ENCODE results near the gene BAIAP2L1. TPM values are rescaled to one million over a fixed set of nuclear protein-coding genes. Genes with fewer than 3 reads are reported as not detected.

BAIAP2L1 gene
- total RNA-seq, 1 donor from 2014 or later = 12.9 TPM

DNA sequence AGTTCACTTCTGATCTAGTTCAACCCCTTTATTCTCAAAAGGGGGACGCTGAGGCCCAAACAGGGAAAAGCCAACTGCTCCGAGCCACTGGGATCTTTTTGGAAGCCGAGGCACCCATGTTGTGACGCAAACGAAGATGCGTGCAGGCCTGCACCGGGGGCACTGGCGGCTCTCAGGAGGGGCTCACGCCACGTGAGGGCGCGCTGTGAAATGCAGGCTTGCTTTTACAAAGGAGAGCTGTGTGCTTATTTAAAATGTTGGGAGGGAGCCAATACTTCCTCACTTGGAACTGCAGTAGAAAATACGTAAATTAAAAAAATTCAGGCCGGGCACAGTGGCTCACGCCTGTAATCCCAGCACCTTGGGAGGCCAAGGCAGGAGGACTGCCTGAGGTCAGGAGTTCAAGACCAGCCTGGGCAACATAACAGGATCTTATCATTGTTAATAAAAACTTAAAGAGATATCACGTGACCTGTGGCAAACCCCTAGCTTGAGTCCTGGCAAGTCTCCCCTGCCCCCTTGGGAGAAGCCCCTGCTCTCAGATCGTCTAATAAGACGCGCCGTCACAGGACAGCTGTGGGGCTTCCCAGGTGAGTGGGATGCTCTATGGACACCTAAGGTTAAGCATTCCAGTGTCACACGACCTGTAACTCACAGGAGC is 103.1 kb downstream of the BAIAP2L1 start:
- DNase-seq (ENCODE audit: low spot score) (no peak), ATAC-seq (no peak)

DNA sequence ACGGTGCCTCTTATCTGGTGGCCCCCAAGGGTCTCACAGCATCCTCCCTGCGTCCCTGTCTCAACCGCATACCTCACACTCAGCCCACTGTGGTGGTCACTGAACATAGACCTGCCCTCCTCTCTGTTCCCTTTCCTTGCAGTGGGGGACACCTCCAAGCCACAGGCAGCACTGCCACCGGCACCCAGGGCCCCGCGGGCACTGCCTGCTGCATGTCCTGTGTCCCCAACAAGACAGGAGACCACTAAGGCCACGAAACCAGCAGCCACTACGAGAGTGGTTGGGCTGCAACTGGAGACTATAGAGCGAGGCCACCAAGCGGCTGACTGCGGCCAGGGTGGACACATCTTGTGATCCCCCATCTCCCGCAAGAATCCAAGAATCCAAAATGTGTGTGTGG is 104.1 kb downstream of the BAIAP2L1 start:
- ATAC-seq = no peak
- DNase-seq (ENCODE audit: low spot score) = no peak

DNA sequence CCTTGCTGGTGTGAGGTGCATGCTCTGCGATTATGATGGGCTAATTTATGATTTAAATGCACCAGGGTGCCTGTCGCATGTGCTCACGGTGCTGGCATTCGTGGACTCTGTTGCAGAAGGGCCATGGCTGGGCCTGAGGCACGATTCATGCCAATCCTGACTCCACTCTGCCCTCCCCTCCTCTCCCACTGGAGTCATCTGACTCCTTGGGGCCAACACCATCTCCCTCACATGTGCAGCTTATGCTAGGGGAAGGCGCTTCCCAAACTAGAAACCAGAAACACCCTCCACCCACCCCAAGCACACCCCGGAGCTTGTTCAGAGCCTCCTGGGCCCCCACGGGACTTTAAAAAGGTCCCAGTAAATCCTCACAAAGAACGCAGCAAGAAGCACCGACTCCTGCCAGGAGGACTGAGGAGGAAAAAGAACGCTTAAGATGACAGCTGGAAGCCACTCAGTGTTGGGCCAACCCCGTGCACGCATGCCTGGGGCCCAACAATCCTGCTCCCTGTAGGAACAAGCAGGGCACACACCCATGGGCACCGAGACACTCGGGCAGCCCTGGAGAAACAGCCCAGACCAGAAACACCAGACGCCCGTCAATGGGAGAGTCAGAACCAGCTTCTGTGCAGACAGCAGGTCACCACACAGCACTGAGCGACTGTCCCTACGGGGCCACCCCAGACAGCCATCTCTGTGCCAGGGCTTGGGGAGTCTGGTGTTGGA is 105.3 kb downstream of the BAIAP2L1 start:
- ATAC-seq (peak; percentile 2), DNase-seq (ENCODE audit: low spot score) (no peak)

DNA sequence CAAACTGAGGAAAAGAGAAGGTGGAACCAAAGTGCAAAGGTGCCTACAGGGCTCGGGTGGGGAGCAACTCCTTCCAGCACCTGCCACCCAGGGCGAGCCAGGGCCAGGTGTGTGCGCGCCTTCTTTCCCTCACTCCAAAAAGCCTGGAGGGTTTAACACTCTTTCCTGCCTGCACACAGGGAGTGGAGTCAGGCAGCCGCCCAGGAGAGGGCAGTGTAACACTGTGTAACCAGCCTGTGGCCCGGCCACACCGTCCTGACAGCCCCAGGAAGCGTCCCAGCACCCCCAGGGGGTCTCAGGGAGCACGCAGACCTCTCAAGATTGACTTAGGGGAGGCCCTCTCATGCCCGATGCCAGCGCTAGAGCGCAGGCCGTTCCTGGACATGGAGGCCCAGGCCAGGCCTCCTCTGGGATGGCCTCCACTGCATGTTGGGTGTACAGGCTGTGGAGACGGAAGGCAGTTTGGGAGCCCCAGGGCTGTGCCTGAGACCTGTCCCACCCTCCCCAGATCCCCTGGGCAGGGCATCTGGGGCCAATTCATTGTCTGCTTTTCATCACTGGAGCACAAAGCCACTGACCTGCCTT is 106.0 kb downstream of the BAIAP2L1 start:
- DNase-seq (ENCODE audit: low spot score) = no peak
- peak; percentile 87 for ATAC-seq

DNA sequence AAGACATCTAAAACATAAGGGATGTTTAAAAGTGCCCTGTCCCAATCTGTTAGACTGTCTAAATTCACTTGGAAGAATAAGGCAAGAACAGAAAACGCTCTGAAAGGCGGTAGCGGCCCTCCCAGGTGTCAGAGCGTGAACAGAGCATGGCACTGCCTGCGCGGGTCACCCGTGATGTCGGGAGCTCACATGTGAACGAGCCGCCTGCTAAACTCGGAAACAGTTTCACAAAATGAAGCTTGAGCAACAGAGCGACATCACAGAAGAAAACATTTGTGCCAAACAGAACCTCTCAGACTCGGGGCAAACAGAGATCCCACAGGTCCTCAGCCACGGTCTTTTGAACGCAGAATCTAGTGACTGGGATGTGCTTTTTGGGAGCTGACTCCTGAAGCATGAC is 106.6 kb downstream of the BAIAP2L1 start:
- DNase-seq (ENCODE audit: low spot score) = no peak
- ATAC-seq = peak; percentile 27

DNA sequence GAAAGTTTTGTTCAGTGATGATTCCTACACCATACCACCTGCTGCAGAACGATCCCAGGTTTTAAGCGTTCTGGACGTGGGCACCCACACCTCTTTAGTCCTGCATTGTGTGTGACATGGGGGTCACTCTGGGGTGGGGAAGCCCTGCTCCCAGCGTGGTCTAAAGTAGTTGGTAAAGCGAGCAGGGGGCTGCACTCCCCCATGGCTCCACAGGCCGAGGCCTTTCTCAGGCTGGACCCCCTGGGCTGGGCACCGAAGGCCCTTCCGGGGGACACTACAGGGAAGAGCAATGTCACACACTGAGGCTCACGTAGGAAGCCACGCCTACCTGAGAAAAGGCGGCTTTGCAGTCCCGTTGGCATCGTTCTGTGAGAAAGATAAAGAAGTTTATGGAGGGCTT is 107.1 kb downstream of the BAIAP2L1 start:
- ATAC-seq = no peak
- no peak for DNase-seq (ENCODE audit: low spot score)

DNA sequence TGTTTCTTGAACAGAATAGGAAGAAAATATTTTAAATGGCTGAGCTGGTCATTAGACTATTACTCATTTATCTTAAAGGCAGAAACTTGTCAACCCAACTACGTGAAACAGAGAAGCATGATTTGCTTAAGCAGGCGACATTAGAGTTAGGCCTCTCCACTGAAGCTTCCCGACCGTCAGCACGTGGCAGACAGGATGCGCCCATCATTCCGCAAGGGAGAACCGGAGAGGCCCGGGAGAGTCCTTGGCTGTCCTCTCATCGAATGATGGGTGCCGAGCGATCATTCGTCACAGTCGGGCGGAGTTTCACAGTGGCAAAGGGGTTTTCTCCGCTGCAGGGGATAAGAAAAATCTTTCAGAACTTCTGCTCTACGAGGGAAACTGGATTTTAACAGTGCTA is 107.6 kb downstream of the BAIAP2L1 start:
- no peak for DNase-seq (ENCODE audit: low spot score)
- ATAC-seq = no peak

DNA sequence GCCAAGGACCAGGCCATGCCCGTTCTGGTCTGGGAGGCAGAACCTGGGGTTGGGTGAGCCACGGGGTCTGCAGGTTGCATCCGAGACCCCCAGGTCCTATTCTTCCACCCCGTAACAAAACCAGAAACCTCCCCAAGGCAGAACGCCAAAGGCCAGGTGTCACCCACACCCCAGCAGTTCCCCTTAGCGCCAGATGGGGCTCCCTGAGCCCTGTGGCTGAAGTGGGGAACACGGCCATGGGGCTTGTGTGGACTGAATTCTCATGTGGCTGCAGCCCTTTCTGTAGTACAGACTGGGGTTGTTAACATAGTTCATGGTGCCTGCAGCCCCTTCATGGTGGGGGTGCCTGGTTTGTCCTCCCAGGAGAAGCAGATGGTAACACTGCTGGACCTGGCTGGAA is 109.2 kb downstream of the BAIAP2L1 start:
- no peak for DNase-seq (ENCODE audit: low spot score)
- ATAC-seq = no peak

DNA sequence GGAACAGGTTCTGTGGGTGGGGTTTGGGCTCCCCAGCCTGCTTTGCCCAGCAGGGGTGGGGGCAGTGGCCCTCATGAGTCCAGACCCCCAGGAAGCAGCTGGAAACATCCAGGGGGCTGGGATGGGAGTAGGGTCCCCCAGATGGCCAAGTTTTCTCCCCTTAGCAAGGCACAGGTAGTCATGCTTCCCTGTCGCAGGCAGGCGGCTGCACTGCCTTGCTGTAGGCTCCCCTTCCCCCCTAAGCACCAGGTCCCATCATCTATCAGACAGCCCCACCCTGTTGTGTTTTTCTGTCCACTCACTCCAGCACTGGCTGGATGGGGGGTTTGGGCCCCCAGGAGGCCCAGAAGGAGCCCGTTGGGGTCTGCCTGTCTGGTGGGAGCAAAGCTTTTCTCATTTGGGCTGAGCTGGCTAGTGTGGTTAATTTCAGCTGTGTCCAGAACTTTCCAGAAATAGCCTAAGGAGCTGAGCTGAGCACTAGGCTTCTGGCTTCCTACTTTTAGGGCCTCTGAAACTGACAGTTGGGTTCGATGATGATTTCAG is 111.5 kb downstream of the BAIAP2L1 start:
- no peak for DNase-seq (ENCODE audit: low spot score)
- no peak for ATAC-seq

DNA sequence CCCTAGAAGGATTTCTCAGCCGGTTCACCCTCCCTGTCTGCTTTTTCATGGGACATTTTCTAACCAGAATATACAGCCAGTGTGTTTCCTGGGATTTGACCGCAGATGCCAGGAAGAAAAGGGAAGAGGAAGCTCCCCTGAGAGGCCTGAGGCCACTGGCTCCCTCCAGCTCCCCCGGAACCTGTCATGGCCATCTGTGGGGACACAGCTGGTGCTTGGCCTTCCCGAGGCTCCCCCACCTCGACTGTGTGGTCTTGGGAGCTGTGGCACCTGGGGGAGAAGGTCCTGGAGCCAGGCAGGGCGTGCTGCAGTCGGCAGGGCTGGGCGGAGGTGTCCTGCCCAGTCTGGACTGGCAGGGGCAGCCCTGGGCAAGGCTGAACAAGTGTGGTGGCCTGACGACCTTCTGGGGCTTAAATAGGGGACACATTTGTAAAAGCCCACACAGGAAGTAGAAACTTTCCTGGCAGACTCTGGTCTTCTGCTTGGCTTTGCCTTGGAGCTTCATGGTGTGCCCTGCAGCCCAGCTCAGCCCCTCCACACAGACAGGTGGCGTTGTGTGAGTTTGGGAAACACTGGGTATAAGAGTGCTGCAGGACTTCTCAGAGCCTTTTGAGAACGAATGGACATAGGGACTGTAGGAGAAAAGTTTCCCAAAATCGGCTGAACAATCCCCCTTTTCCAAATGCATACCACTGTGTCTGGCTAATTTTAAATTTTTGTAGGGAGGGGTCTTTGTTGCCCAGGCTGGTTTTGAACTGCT is 112.6 kb downstream of the BAIAP2L1 start:
- no peak for ATAC-seq
- no peak for DNase-seq (ENCODE audit: low spot score)

DNA sequence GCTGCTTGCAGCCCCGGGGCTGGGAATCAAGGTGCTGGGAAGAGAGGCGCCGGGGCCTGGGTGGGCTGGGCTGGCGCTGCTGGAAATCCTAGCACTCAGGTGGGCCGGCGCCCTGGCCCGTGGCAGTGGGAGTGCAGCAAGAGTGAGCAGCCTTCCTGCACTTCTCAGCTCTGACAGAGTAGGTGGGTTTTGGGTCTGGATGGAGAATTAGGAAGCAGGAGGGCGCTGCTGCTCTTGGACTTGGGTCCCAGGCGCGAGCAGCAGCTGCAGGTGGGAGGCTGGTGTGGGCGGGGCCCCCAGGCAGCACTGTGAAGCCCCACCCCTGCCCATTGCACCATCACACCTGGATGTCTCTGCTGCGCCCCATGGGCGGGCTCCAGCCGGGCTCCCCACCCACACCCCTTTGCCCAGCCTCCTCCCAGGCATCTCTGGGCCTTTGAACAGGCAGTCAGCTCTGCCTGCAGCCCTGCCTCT is 113.4 kb downstream of the BAIAP2L1 start:
- DNase-seq (ENCODE audit: low spot score) (no peak), ATAC-seq (peak; percentile 17)

DNA sequence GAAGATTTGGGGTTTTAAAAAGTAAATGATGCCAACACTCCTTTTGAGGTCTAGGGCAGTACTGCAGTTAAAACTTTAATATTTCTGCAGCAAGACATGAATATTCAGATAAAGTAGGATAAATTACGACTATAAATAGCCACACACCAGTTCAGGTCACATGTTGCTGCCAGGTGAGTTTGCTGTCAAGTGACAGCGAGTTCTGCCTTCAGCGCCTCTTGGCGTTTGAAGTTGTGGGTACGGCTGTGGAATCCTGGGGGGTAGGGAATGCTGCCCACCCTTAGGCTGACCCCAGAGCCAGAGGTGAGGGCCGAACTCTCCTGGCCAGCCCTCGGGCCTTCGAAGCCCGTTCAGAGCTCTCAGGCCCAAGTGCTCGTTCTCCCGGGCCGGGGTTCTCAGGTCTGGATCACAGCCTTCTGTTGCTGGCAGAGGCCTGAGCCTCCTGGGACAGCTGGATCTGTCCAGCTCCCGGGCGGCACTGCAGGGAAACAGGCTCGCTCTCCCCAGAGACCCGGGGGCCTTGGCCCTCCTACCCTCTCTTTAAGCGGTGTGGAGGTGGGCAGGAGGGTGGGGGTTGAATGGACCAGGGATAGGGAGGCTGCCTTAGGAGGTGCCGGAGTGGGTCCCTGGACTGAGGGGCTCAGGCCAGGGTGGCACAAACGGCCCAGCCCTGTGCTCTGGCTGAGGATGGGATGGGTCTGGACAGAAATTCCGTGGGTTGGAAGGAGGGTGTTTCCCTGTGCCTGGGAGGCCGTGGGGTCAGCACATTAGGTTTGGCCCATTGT is 114.0 kb downstream of the BAIAP2L1 start:
- peak; percentile 1 for ATAC-seq
- no peak for DNase-seq (ENCODE audit: low spot score)

DNA sequence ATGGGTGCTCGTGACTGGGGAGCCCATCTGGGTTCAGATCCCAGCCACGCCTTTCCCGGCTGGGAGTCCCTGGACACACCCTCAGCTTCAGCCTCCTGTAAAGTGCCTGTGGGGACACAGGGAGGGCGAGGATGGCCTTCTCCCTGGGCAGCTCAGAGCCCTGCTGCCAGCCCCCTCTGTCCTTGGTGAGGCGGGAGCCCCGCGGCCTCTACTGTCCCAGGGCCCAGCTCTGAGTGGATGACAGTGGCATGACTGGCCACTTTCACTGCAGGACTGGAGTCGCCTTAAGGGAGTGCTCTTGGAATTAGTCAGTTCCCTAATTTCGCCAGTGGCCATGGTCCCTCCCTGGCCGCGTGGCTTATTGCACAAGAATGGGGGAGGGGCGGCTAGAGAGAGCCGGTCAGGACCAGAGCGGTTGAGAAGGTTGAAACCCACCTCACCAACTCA is 114.8 kb downstream of the BAIAP2L1 start:
- ATAC-seq (peak; percentile 32), DNase-seq (ENCODE audit: low spot score) (peak; percentile 83)

DNA sequence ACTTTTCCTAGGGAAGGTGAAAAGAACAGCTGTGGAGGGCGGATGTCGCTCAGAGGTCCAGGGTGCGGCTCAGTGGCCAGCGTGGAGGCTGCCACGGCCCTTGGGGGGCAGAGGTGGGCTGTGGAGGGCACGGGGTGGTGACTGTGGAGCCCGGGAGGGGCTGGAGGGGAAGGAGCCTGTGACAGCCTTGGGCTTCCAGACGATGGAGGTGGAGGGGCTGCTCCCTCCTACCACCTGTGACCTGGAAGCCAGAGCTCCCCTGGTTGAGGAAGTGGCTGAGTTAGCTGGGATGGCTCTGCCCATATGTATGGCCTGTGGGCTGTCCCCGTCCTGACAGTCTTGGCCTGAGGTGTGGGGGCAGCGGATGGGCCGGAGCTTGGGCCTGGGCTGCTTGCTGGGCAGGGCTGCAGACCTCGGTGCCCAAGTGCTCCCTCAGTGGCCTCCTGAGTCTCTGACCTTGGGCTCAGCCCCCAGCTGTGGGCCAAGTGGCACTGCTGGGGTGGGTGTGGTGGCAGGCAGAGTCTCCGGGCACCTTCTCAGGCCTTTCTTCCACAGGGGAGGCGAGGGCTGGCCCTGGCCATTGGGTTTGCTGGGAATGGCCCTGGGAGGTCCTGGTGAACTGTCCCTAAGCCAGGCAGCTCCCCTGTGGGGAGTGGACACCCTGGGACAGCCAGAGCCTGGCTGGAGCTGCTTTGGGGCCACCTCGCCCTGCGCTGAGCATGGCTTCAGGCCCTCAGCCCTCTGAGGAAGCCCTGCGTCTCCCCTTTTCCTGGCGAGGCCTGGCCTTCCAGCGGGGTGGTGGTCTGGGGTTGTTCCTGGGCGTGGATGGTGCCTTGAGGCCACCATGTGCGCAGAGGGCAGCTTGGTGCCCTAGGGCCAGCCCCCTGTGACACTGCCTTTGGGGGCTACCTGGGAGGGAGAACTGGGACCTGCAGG is 115.5 kb downstream of the BAIAP2L1 start:
- ATAC-seq = no peak
- no peak for DNase-seq (ENCODE audit: low spot score)

DNA sequence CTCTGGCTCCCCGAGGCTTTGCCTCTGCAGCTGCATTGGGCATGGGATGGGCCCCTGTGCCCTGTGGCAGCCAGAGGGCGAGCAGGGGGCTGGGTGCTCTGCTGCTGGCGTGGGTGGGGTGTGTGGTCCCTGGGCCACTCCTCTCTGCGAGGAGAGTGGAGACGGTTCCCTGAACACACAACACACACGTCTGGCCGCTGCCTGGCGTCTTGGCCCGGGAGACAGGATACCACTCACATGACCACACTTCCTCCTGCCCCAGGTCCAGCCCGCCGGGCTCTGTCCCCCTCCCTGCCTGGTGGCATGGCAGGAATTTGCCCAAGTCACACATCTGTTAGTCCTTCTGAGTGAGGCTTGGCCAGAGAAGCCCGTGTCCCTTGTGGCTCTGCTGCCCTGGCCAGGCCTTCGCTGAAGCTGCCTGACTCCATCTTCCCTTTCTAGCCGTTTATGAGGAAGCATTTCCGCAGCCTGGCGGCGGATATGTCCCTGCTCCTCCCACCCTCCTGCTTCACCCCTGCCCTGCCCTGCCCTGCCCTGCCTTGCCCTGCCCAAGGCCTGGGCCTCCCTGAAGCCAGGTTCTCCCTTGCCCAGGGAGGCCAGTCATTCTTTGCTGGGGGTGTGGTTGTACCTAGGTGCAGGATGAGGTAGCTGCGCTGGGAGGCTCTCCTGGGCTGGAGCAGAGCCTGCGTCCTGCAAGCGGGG is 116.4 kb downstream of the BAIAP2L1 start:
- DNase-seq (ENCODE audit: low spot score) = peak; percentile 75
- peak; percentile 22 for ATAC-seq

DNA sequence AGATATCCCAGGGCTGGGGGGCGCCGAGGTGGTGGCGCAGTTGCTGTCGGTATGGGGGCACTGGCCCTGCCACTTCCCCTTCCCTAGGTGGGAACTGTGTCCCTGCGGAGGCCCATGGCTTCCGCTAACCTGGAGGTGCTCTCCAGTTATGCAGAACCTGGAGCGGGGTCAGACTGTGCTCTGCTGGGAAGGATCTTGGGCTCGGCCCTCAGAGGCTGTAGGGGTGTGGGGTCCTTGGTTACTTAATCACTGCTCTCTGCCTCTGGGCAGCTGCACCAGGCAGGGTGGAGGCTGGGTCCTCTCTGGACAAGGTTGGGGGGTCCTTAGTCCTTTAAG is 117.0 kb downstream of the BAIAP2L1 start:
- ATAC-seq = no peak
- no peak for DNase-seq (ENCODE audit: low spot score)

DNA sequence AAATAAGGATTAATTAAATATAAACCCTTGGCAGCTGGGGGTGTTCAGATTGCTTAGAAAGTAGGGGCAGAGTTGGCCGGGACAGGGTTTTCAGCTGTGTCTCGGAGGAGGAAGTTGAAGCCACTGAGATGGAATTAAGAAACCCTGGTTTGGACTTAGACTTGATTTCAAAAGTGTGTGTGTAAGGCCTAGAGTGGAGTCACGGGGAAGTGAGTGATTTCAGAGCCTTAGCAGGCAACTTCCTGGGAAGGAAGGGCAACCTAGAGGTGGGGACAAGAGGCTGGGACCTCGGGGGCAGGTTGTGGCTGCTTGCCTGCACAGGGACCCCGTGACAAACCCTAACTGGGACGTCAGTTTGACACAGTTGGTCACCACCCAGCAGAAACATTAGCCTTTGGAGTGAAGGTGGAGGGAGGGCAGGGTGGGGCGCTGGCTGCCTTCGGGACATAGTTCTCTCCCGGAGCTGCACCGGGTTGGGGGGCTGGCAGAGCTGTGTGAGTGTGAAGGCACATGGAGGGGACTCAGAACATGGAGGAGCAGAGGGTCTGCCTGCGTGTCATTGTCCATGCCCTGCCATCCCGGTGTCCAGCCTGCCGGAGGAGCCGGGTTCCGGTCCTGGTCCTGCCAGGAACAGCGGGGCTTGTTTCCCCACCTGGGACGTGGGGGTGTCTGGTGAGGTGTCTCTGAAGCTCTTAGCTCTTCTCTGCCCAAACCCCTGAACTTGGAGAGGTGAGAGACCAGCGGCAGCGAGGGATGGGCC is 117.6 kb downstream of the BAIAP2L1 start:
- ATAC-seq = no peak

DNA sequence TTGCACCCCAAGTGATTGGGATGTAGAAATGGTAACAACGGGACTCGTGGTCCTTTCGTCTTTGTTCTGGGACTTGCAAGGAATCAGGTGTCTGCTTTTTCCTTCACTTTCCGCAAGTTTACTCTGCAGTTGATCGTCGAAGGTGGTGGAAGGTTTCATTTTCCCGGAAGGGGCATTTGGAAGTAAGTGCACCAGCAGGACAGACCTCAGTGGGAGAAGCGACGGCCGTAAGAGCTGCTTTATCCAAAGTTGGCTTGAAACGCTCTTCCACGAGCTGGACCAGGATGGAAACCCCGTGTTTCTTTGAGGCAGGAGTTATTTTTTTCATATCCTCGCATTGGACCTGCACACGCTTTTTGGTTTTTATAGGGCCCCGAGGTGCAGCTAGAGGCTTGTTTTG is 118.2 kb downstream of the BAIAP2L1 start:
- no peak for DNase-seq (ENCODE audit: low spot score)
- ATAC-seq = no peak

More for the DNA sequence above, 117.6 kb downstream of the BAIAP2L1 start:
- no peak for DNase-seq (ENCODE audit: low spot score)
